LNCaP clone FGC (cell line): ENCODE data around the gene CTBP1.
"Not testable (repeated sequence)": the region's sequence is repeated elsewhere in the genome, so short reads cannot be mapped to it uniquely, and the experiment has no call there.

Experiments
- DNase-seq: peaks from one replicate; pipeline ENCODE4 v3.0.0-alpha.2; 2011; ENCODE audit warnings: low read depth
- H3K4me3 ChIP-seq: 2 replicates; pipeline ENCODE4 v1.5.1; 2011; ENCODE audit warnings: mild to moderate bottlenecking, low read depth, low read length, control low read depth
- CTCF ChIP-seq: IDR thresholded peaks from 2 replicates; pipeline ENCODE4 v1.5.1; 2012; ENCODE audit warnings: mild to moderate bottlenecking; ENCODE audit not compliant: control insufficient read depth, insufficient read depth; ENCODE audit errors: extremely low read depth

CTBP1 gene

GRCh38 chr4:1238676-1239000 is 10.3 kb downstream of the CTBP1 start:
- TF ChIP-seq CTCF = no peak
- H3K4me3 ChIP-seq = no peak overlapping the region
- no peak for DNase-seq

GRCh38 chr4:1237981-1238675 is 10.8 kb downstream of the CTBP1 start:
- no peak overlapping the region for H3K4me3 ChIP-seq
- TF ChIP-seq CTCF = no peak
- no peak for DNase-seq

- DNase-seq, H3K4me3 ChIP-seq: not testable (repeated sequence)
Measured at GRCh38 chr4:1237261-1237660, 11.7 kb downstream of the CTBP1 start.

- not testable (repeated sequence) for H3K4me3 ChIP-seq, DNase-seq
Measured at GRCh38 chr4:1236836-1237235, 12.1 kb downstream of the CTBP1 start.

- no peak overlapping the region for H3K4me3 ChIP-seq
- DNase-seq = no peak
- TF ChIP-seq CTCF = no peak
Measured at GRCh38 chr4:1236103-1236641, 12.8 kb downstream of the CTBP1 start.

GRCh38 chr4:1235381-1236102 is 13.4 kb downstream of the CTBP1 start:
- DNase-seq = no peak
- TF ChIP-seq CTCF = no peak
- no peak overlapping the region for H3K4me3 ChIP-seq

- H3K4me3 ChIP-seq = no peak overlapping the region
- DNase-seq = no peak
- no peak for TF ChIP-seq CTCF
Measured at GRCh38 chr4:1234811-1235292, 14.1 kb downstream of the CTBP1 start.

- DNase-seq = no peak
- no peak for TF ChIP-seq CTCF
- H3K4me3 ChIP-seq = no peak overlapping the region
Measured at GRCh38 chr4:1234309-1234695, 14.6 kb downstream of the CTBP1 start.
